Stomach (tissue), 4 donors: Measurements from ENCODE around the gene ALDH3B1.

Experiments
- EP300 ChIP-seq: sonication (generic); formaldehyde crosslinking; IDR thresholded peaks from one replicate; pipeline ENCODE4 v1.6.1; 2017; ENCODE audit warnings: antibody characterized with exemption
- POLR2A ChIP-seq, 4 donors: fragments of 450-650 bp; IDR thresholded peaks; one replicate each; pipeline ENCODE4 v1.6.1; 2016; ENCODE audit warnings: antibody characterized with exemption in 4 of 4, control low read depth in 2 of 4, mild to moderate bottlenecking in 1 of 4, moderate library complexity in 1 of 4
- POLR2AphosphoS5 ChIP-seq, 3 donors: sonication (generic); formaldehyde crosslinking; IDR thresholded peaks; one replicate each; pipeline ENCODE4 v1.6.1; 2016; ENCODE audit warnings: antibody characterized with exemption in 3 of 3
- TF ChIP-seq, protein P1 (sequence below), 7 experiments: fragments of 450-650 bp in 4 of 7; fragments of 200-600 bp in 3 of 7; sonication (generic) in 3 of 7; IDR thresholded peaks; one replicate each; pipeline ENCODE4 v1.5.1; 2016 to 2019; ENCODE audit warnings: antibody characterized with exemption in 7 of 7, control low read depth in 2 of 7, mild to moderate bottlenecking in 1 of 7

DNA sequence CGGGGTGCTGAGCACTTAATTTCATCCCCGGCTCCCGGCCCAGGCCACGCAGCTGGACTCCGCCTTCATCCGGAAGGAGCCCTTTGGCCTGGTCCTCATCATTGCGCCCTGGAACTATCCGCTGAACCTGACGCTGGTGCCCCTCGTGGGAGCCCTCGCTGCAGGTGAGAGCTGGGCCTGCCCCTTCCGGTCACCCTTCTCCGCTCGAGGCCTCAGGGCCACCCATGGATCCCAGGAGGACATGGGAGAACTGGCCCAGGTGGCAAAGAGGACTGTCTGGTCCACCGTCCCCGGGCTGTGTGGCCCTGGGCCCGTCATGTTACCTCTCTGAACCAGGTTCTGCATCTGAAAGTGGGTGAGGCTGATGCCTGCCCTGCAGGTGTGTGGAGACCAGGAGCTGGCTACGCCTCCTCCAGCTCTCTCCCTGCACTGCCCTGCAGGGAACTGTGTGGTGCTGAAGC lies 8.6 kb downstream of the ALDH3B1 start:
- TF ChIP-seq POLR2A (IDR thresholded peaks at IDR 0.05), result no peak
- no peak for TF ChIP-seq POLR2AphosphoS5 (IDR thresholded peaks at IDR 0.05)
- TF ChIP-seq, protein P1, sequence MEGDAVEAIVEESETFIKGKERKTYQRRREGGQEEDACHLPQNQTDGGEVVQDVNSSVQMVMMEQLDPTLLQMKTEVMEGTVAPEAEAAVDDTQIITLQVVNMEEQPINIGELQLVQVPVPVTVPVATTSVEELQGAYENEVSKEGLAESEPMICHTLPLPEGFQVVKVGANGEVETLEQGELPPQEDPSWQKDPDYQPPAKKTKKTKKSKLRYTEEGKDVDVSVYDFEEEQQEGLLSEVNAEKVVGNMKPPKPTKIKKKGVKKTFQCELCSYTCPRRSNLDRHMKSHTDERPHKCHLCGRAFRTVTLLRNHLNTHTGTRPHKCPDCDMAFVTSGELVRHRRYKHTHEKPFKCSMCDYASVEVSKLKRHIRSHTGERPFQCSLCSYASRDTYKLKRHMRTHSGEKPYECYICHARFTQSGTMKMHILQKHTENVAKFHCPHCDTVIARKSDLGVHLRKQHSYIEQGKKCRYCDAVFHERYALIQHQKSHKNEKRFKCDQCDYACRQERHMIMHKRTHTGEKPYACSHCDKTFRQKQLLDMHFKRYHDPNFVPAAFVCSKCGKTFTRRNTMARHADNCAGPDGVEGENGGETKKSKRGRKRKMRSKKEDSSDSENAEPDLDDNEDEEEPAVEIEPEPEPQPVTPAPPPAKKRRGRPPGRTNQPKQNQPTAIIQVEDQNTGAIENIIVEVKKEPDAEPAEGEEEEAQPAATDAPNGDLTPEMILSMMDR (IDR thresholded peaks at IDR 0.05), result no peak
- no peak for TF ChIP-seq EP300
